OCI-LY7 (cell line): ENCODE data around the gene TRIM50. TPM values are rescaled to one million over a fixed set of nuclear protein-coding genes. Genes with fewer than 3 reads are reported as not detected.

Experiments used
- BruUV-seq: library from RNA; stranded (reverse); fragments of 400-500 nt; replicated peaks from 2 replicates; lab custom pipeline; 2021; lab: Mats Ljungman, UMichigan
- CTCF ChIA-PET: fragments of 300-600 bp; sonication (Branson Sonifier 250); formaldehyde crosslinking; loops from one replicate; lab custom pipeline; 2022; ENCODE audit warnings: antibody characterized with exemption; ENCODE audit not compliant: unreplicated experiment; lab: Charles Lee
- POLR2A ChIA-PET: fragments of 300-600 bp; sonication (Branson Sonifier 250); formaldehyde crosslinking; loops from one replicate; lab custom pipeline; 2022; ENCODE audit warnings: antibody characterized with exemption; lab: Charles Lee
- DNase-seq: peaks from one replicate; pipeline ENCODE4 v3.0.0-alpha.2; 2015; ENCODE audit warnings: low spot score
- H2AFZ ChIP-seq: fragments of 200-600 bp; sonication (generic), shearing (Covaris generic); 2 replicates; pipeline ENCODE4 v1.6.1; 2014; ENCODE audit warnings: mild to moderate bottlenecking, antibody characterized with exemption, low read length, moderate library complexity
- H3K27ac ChIP-seq: fragments of 200-600 bp; sonication (generic); 2 replicates; pipeline ENCODE4 v1.5.1; 2014; ENCODE audit warnings: mixed run types, low read depth, mild to moderate bottlenecking, moderate library complexity, low read length, inconsistent platforms; ENCODE audit not compliant: poor library complexity, severe bottlenecking
- H3K36me3 ChIP-seq: fragments of 200-600 bp; sonication (generic); 2 replicates; pipeline ENCODE4 v1.6.1; 2014; ENCODE audit warnings: mild to moderate bottlenecking, antibody characterized with exemption, low read length, moderate library complexity, mixed read lengths; ENCODE audit not compliant: insufficient read depth
- H3K4me1 ChIP-seq: fragments of 200-600 bp; sonication (generic); 2 replicates; pipeline ENCODE4 v1.5.1; 2014; ENCODE audit warnings: mild to moderate bottlenecking, low read length; ENCODE audit not compliant: insufficient read depth, poor library complexity, severe bottlenecking
- H3K4me2 ChIP-seq: fragments of 200-600 bp; sonication (generic); 2 replicates; pipeline ENCODE4 v1.6.1; 2014; ENCODE audit warnings: mild to moderate bottlenecking, low read length
- H3K4me3 ChIP-seq: fragments of 200-600 bp; sonication (generic); 2 replicates; pipeline ENCODE4 v1.5.1; 2014; ENCODE audit warnings: mild to moderate bottlenecking, low read depth, low read length; ENCODE audit not compliant: poor library complexity, severe bottlenecking
- H3K79me2 ChIP-seq: fragments of 200-600 bp; sonication (generic); 2 replicates; pipeline ENCODE4 v1.6.1; 2016; ENCODE audit warnings: low read depth, mild to moderate bottlenecking, low read length, moderate library complexity, mixed read lengths; ENCODE audit not compliant: insufficient read depth
- H3K9me2 ChIP-seq: fragments of 200-600 bp; sonication (generic); 2 replicates; pipeline ENCODE4 v1.6.1; 2016; ENCODE audit warnings: mild to moderate bottlenecking, low read length, mixed read lengths; ENCODE audit not compliant: insufficient read depth
- H3K9me3 ChIP-seq: fragments of 200-600 bp; sonication (generic); 2 replicates; pipeline ENCODE4 v1.6.1; 2014; ENCODE audit warnings: mild to moderate bottlenecking, mixed run types, low read length, mixed read lengths
- H4K20me1 ChIP-seq: fragments of 200-600 bp; sonication (generic); 2 replicates; pipeline ENCODE4 v1.6.1; 2014; ENCODE audit warnings: mild to moderate bottlenecking, antibody characterized with exemption, low read length, moderate library complexity, mixed read lengths; ENCODE audit not compliant: insufficient read depth
- EZH2phosphoT487 ChIP-seq: fragments of 200-600 bp; sonication (generic); IDR thresholded peaks from 2 replicates; pipeline ENCODE4 v1.6.1; 2018; ENCODE audit warnings: low read depth, borderline replicate concordance, mild to moderate bottlenecking, mixed run types, antibody characterized with exemption, low read length, moderate library complexity, mixed read lengths
- intact Hi-C: fragments of 100-400 bp; cut with micrococcal nuclease; formaldehyde crosslinking; loops from one replicate; pipeline ENCODE4 v1.10.0; 2022; ENCODE audit not compliant: unreplicated experiment
- total RNA-seq, 2 experiments: library from RNA; depleted of rRNA in 1 of 2; stranded (reverse); fragments of >200 nt in 1 of 2; shearing (Covaris generic) in 1 of 2; gene quantifications; 2 replicates each; pipeline ENCODE4 v1.2.3, GENCODE V29; 2014 to 2022
- TF ChIP-seq, protein P1 (sequence below): fragments of 200-600 bp; sonication (generic); conservative IDR thresholded peaks from 2 replicates; pipeline ENCODE4 v1.5.1; 2014; ENCODE audit warnings: mild to moderate bottlenecking, antibody characterized with exemption, low read length, moderate library complexity, mixed read lengths

The TRIM50 gene
- total RNA-seq, 2 experiments from 2014 or later, result 0.40 TPM; not detected in 1

DNA sequence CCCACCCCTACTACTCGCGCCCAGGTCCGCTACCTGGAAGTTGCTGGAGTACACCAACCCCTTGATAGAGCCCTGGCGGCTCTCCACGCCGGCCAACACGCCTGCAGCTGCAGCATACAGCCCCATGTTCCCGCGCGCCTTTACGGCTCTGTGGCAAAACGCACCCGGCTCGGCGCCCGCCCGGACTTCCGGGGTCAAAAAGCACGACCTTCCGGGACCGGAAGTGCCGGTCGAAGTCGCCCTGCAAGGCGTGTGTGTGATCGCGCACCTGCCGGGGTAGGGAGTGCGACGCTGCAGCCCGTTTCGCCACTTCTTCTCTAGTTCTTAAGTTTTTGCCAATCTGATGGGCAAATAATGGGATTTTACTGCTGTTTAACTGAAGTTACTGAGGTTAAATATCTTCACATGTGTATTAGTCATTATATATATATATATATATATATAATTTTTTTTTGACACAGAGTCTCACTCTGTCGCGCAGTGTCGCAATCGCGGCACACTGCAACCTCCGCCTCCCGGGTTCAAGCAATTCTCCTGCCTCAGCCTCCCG lies 19.1 kb downstream of the TRIM50 start, which contains the start of gene NSUN5:
NSUN5 (minus strand) TSS at position 162 of the 550 bp plus-strand sequence; CDS start at position 126, 36 bp downstream.
- intact Hi-C loops, result no loop called here
- Histone ChIP-seq H3K9me3 (no peaks in the 10 kb centered on the region), H3K36me3 (peaks cover 36% of the 10 kb centered on the region), H3K9me2 (no peaks in the 10 kb centered on the region), H4K20me1 (0 out of 2 replicates have a peak, but pooled peaks cover 4% of the 10 kb centered on the region), H2AFZ (peak within 1 kb of the TSS; percentile 26; the same call in 1 of the 2 replicates), H3K27ac (peak within 1 kb of the TSS; percentile 53), H3K79me2 (peaks cover 23% of the 10 kb centered on the region), H3K4me2 (peak within 1 kb of the TSS; percentile 72), H3K4me3 (peak within 1 kb of the TSS; percentile 88), H3K4me1 (peaks cover 17% of the 10 kb centered on the region)
- ChIA-PET POLR2A (no interaction called here), CTCF (no interaction called here)
- peak; percentile 97 for DNase-seq
- no peak for TF ChIP-seq EZH2phosphoT487
- TF ChIP-seq, protein P1, sequence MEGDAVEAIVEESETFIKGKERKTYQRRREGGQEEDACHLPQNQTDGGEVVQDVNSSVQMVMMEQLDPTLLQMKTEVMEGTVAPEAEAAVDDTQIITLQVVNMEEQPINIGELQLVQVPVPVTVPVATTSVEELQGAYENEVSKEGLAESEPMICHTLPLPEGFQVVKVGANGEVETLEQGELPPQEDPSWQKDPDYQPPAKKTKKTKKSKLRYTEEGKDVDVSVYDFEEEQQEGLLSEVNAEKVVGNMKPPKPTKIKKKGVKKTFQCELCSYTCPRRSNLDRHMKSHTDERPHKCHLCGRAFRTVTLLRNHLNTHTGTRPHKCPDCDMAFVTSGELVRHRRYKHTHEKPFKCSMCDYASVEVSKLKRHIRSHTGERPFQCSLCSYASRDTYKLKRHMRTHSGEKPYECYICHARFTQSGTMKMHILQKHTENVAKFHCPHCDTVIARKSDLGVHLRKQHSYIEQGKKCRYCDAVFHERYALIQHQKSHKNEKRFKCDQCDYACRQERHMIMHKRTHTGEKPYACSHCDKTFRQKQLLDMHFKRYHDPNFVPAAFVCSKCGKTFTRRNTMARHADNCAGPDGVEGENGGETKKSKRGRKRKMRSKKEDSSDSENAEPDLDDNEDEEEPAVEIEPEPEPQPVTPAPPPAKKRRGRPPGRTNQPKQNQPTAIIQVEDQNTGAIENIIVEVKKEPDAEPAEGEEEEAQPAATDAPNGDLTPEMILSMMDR, result no peak
- BruUV-seq, result no TSS peak

DNA sequence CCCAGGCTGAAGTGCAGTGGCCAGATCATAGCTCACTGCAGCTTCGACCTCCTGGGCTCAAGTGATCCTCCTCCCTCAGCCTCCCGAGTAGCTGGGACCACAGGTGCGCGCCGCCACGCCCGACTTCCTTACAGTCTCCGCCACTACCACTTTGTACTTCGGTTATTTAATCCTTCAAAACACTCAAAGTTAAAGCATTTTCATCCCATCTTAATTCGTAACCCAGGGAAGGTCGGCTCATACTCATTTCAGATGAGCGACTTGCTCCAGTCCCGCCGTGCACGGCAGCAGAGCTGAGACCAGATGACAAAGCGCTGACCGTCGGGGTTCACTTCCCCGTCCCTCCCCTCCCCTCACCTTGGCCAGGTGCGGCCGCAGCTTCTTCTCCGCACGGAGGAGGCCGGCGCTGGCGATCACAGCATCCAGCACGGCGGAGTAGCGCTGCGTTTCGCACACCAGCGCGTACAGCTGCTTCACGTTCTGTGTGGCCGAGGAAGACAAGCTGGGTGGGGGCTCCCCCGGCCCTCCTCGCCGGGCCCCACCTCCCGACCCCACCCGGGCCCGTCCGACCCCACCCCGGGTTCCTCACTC lies 19.7 kb downstream of the TRIM50 start:
- Histone ChIP-seq H3K36me3 (peaks cover 42% of the 10 kb centered on the region), H3K9me2 (no peaks in the 10 kb centered on the region), H3K9me3 (no peaks in the 10 kb centered on the region), H2AFZ (peak overlapping the region; percentile 26; the same call in 1 of the 2 replicates), H3K4me2 (peak overlapping the region; percentile 72), H3K27ac (peak overlapping the region; percentile 53), H3K4me1 (peaks cover 17% of the 10 kb centered on the region), H4K20me1 (0 out of 2 replicates have a peak, but pooled peaks cover 4% of the 10 kb centered on the region), H3K79me2 (peaks cover 23% of the 10 kb centered on the region), H3K4me3 (peak overlapping the region; percentile 88)
- TSS peak; percentile 61 for BruUV-seq
- TF ChIP-seq, protein P1, result no peak
- TF ChIP-seq EZH2phosphoT487, result no peak
- CTCF ChIA-PET, result no interaction called here
- no peak for DNase-seq
- intact Hi-C loops, result no loop called here
- POLR2A ChIA-PET, result no interaction called here

DNA sequence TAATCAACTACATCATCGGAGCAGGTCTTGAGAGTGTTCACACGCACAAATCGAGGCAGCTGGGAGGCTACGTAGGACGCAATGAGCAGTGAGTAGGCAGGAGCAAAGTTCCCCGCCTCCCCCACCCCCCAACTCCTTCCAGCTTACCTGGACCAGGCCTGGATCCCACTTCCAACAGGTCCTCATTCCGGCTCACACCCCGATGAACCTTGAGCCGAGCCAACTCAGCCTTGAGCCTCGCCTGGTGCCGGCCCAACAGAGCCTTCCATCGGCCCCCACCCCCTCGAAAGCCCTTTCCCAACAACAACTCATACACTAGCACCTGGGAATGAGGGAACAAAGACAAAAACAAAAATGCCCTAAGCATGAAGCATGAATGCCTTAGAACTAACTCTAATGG lies 20.4 kb downstream of the TRIM50 start:
- BruUV-seq, result no TSS peak
- DNase-seq, result no peak

More for the DNA sequence above, 20.4 kb downstream of the TRIM50 start:
- intact Hi-C loops, result no loop called here
- Histone ChIP-seq H3K9me2 (no peaks in the 10 kb centered on the region), H3K4me1 (peaks cover 17% of the 10 kb centered on the region), H3K9me3 (no peaks in the 10 kb centered on the region), H3K27ac (no peak overlapping the region), H3K4me3 (peak overlapping the region; percentile 88), H4K20me1 (0 out of 2 replicates have a peak, but pooled peaks cover 4% of the 10 kb centered on the region), H3K79me2 (peaks cover 23% of the 10 kb centered on the region), H3K4me2 (peak overlapping the region; percentile 72), H3K36me3 (peaks cover 42% of the 10 kb centered on the region), H2AFZ (no peak overlapping the region)
- no peak for TF ChIP-seq EZH2phosphoT487
- TF ChIP-seq, protein P1, result no peak
- CTCF ChIA-PET, result no interaction called here
- POLR2A ChIA-PET, result no interaction called here
